D721Med (cell line): ENCODE measurements around the gene TGFB2.

Source experiments
- DNase-seq: peaks from one replicate; pipeline ENCODE4 v3.0.0; 2011; ENCODE audit warnings: low spot score; ENCODE audit not compliant: insufficient read length
- FAIRE-seq: peaks from 2 replicates; lab custom pipeline; 2011; peaks lifted over from hg19 to GRCh38; lab: Jason Lieb, UNC
- TF ChIP-seq, protein P1 (sequence below): IDR thresholded peaks from 2 replicates; pipeline ENCODE4 v1.5.1; 2012; ENCODE audit warnings: mild to moderate bottlenecking, control low read depth; ENCODE audit not compliant: insufficient read depth; ENCODE audit errors: missing control alignments

Gene TGFB2

DNA sequence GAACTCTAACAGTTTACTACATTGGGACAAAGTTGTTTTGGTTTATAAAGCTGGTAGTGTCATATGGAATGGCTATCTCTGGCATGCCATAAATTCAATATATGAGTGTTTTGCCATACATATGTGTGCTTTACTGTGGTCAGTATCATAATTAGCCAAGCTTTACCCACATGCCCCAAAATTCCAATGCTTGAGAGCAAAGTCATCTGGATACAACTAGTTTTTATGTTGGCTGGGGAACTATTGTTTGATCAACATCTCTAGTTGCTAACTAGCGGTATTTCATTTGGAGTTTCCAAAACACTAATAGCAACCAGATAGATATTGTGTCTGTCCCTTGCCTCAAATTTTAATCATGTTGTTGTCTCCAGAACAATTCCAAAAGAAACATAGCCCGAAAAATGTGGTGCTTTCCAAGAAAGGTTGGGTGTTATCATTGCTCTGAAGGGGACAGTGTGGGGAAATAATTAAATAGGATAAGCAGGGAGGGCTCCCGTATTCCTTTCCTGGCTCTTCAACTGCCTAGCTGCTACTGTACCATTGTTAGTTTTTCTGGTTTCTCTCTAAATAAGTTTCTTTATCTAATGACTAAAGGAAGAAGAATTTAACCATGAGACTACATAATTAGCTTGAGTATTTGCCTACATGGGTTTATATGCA is 136.1 kb downstream of the TGFB2 start:
- TF ChIP-seq, protein P1, sequence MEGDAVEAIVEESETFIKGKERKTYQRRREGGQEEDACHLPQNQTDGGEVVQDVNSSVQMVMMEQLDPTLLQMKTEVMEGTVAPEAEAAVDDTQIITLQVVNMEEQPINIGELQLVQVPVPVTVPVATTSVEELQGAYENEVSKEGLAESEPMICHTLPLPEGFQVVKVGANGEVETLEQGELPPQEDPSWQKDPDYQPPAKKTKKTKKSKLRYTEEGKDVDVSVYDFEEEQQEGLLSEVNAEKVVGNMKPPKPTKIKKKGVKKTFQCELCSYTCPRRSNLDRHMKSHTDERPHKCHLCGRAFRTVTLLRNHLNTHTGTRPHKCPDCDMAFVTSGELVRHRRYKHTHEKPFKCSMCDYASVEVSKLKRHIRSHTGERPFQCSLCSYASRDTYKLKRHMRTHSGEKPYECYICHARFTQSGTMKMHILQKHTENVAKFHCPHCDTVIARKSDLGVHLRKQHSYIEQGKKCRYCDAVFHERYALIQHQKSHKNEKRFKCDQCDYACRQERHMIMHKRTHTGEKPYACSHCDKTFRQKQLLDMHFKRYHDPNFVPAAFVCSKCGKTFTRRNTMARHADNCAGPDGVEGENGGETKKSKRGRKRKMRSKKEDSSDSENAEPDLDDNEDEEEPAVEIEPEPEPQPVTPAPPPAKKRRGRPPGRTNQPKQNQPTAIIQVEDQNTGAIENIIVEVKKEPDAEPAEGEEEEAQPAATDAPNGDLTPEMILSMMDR, result no peak
- no peak for DNase-seq
- peak; percentile 11 for FAIRE-seq

DNA sequence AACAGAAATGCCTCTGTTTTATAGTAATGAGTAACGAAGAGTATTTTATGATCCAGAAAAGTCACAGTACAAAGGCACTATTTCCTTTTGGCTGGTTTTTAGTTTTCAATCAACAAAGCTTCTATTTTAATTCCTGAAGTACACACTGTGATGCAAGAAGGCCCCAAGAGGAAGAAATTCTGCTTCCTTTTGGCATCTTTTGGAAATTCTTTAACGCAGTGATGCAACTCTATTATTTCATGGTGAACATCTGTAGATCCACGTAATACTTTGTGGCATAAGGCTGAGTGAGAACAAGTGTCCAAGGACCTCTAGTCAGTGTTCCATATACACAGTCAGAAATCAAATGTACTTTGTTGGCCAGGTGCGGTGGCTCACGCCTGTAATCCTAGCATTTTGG is 137.5 kb downstream of the TGFB2 start:
- DNase-seq (no peak), FAIRE-seq (no peak)
- TF ChIP-seq, protein P1, result no peak

GRCh38 chr1:218485241-218485928 is 140.2 kb downstream of the TGFB2 start:
- DNase-seq (no peak), FAIRE-seq (no peak)
- TF ChIP-seq, protein P1, result no peak

DNA sequence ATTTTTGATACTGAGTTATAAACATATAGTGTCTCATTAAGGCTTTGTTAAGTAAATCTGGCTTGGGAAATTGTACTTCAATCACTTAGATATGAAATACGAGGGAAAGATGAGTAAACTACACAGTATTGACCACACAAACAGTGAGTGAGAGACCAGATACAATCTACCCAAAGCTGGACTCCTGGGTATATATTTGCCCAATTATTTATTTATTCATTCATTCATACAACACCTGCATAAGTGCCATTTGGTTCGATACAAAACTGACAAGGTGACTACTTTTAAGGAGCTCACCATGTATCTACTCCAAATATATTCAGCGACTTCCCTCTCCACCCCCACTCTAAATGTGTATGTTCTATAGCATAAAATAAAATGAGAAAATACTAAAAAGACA is 143.4 kb downstream of the TGFB2 start:
- FAIRE-seq (no peak), DNase-seq (no peak)
- TF ChIP-seq, protein P1, result no peak

DNA sequence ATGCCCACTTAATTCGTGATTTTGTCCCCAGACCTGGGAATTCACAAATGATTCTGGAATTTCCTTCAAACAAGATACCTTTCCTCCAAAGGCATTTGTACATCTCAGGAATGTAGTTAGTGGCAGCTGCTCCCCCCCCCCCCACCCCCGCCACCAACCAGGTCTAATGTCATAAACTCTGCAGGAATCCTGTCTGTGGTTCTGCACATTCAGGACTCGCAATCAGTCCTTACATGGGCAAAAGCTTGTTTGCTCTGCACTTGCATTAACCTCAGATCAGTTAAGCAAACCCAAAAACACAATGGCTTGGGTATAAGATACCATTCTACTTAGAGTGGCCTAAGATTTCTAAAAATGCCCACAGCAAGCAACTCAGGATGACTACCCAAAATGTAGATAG is 143.8 kb downstream of the TGFB2 start:
- TF ChIP-seq, protein P1, result no peak
- DNase-seq (no peak), FAIRE-seq (no peak)

- TF ChIP-seq, protein P1, result no peak
- DNase-seq, result no peak
- no peak for FAIRE-seq
Measured at GRCh38 chr1:218490406-218490922, 145.3 kb downstream of the TGFB2 start.

GRCh38 chr1:218492874-218493273 is 147.7 kb downstream of the TGFB2 start:
- FAIRE-seq, result no peak
- TF ChIP-seq, protein P1, result no peak
- DNase-seq, result no peak
